ENCODE measurements around the gene HIPK2.

DNA sequence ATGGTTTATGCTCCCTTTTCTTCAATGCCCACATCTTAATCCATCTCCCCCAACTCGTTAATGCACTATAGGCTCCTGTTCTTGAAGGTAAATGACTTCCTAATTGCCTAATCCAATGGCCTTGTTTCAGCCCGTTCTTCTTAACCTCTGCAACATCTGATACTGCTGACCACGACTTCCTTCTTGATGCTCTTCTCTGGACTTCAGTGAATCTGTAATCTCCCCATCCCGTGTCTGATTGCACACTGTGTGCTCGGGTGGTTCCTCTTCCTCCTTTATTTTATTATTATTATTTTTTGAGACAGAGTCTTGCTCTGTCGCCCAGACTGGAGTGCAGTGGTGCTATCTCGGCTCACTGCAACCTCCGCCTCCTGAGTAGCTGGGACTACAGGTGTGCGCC, 58.9 kb downstream of the HIPK2 start:
- TF ChIP-seq, protein P1, sequence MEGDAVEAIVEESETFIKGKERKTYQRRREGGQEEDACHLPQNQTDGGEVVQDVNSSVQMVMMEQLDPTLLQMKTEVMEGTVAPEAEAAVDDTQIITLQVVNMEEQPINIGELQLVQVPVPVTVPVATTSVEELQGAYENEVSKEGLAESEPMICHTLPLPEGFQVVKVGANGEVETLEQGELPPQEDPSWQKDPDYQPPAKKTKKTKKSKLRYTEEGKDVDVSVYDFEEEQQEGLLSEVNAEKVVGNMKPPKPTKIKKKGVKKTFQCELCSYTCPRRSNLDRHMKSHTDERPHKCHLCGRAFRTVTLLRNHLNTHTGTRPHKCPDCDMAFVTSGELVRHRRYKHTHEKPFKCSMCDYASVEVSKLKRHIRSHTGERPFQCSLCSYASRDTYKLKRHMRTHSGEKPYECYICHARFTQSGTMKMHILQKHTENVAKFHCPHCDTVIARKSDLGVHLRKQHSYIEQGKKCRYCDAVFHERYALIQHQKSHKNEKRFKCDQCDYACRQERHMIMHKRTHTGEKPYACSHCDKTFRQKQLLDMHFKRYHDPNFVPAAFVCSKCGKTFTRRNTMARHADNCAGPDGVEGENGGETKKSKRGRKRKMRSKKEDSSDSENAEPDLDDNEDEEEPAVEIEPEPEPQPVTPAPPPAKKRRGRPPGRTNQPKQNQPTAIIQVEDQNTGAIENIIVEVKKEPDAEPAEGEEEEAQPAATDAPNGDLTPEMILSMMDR (conservative IDR thresholded peaks at IDR 0.05; ENCODE audit: low read depth, low read length) = no peak
- no peak for TF ChIP-seq EZH2 (IDR thresholded peaks at IDR 0.05; ENCODE audit: borderline replicate concordance, low read depth, low read length, poor library complexity, severe bottlenecking)
